SU-DHL-6 (cell line): Measurements from ENCODE around the gene CARD11.

ENCODE experiments used
- CTCF ChIP-seq: fragments of 200-600 bp; sonication (generic); IDR thresholded peaks from one replicate; pipeline ENCODE4 v1.5.1; 2017; ENCODE audit warnings: antibody characterized with exemption, mild to moderate bottlenecking, low read length, moderate library complexity; ENCODE audit not compliant: insufficient read depth, poor library complexity, severe bottlenecking
- EZH2phosphoT487 ChIP-seq: fragments of 200-600 bp; sonication (generic), shearing (Covaris generic); conservative IDR thresholded peaks from 2 replicates; pipeline ENCODE4 v1.6.1; 2018; ENCODE audit warnings: mild to moderate bottlenecking, antibody characterized with exemption, low read length, moderate library complexity, mixed read lengths

- TF ChIP-seq CTCF = no peak
- no peak for TF ChIP-seq EZH2phosphoT487
Measured at GRCh38 chr7:3082386-3082785, 38.7 kb upstream of the CARD11 start.
